ENCODE results near the gene LRRC75A. TPM values are rescaled to one million over a fixed set of nuclear protein-coding genes. Genes with fewer than 3 reads are reported as not detected.

LRRC75A gene
- total and polyA plus RNA-seq, 8 donors, result 1.1 to 306 (median 3.7) TPM

DNA sequence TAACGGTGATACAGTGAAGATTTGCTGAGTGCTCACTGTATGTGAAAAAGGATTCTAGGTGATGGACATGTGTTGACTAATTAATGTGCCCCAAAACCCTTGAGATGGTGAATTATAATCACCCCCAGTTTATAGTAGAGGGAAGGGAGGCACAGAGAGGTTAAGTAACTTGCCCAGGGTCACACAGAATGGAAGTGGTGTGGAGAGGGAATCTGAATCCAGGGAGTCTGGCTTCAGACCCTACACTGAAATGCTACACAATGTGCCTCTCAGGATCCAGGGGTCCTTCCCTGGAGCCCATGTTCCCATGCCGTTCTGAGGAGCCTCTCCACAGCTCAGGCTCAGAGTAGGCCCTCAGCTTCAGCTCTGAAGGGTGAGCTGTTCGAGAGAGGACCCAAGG, 65.0 kb downstream of the LRRC75A start:
- intact Hi-C loops (cut with DNase I; ENCODE audit: low total_unique reads), result no loop called here
- Histone ChIP-seq H3K4me3 (no peak overlapping the region), H3K27me3 (no peaks in the 10 kb centered on the region), H3K9me3 (no peaks in the 10 kb centered on the region), H3K4me1 (peaks cover 11 to 18% (median 13%) of the 10 kb centered on the region in 4 donors), H3K36me3 (peaks cover 0 to 73% (median 57%) of the 10 kb centered on the region in 4 donors), H3K27ac (no peak overlapping the region)
- no peak for DNase-seq
- WGBS, 5 donors, result 86 to 99% (median 96%) methylated on average over 2 to 3 of the region's 3 CpGs
- TF ChIP-seq EP300 (IDR thresholded peaks at IDR 0.05) (no peak), POLR2AphosphoS5 (IDR thresholded peaks at IDR 0.05) (no peak), POLR2A (IDR thresholded peaks at IDR 0.05) (no peak)
- TF ChIP-seq, protein P1, sequence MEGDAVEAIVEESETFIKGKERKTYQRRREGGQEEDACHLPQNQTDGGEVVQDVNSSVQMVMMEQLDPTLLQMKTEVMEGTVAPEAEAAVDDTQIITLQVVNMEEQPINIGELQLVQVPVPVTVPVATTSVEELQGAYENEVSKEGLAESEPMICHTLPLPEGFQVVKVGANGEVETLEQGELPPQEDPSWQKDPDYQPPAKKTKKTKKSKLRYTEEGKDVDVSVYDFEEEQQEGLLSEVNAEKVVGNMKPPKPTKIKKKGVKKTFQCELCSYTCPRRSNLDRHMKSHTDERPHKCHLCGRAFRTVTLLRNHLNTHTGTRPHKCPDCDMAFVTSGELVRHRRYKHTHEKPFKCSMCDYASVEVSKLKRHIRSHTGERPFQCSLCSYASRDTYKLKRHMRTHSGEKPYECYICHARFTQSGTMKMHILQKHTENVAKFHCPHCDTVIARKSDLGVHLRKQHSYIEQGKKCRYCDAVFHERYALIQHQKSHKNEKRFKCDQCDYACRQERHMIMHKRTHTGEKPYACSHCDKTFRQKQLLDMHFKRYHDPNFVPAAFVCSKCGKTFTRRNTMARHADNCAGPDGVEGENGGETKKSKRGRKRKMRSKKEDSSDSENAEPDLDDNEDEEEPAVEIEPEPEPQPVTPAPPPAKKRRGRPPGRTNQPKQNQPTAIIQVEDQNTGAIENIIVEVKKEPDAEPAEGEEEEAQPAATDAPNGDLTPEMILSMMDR (IDR thresholded peaks at IDR 0.05), result no peak

DNA sequence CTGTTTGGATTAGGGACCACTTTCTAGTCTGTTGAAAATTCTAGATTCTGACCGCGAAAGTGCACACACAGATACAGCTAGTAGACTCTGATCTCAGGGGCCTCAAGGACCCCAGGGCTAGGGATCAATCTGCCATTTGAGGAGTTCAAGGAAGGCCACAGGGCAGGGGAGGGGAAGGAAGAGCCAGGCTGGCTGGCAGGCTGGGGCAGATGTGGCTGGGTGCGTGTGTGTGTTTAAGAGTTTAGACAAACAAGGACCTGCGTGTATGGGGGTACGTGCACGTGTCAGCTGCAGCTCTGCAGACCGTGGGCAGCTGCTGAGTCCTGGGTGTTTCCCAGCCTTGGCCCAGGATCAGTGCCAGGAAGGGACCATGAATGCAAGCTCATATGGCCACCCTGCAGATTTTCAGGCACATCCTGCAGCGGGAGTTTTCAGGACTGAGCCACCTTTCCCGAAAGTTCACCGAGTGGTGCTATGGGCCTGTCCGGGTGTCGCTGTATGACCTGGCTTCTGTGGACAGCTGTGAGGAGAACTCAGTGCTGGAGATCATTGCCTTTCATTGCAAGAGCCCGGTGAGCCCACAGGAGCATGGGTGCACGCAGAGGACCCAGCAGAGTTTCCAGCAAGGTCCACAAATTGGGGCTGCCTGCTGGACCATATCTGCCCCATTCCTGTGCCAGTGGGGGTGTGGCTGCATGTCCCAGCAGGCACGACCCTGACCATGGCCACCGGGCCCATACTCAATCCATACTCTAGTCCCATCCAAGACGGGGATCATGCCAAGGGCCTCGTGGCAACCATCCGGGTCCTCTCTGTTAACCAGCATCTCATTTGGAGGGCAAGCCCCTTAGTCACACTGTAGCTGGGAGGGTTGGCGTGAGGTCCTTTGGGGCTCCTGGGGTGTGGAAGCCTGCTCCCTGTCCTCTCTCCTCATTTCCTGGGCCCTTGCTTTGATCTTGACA, 66.0 kb downstream of the LRRC75A start:
- peaks cover 0 to 70% (median 54%) of the 10 kb centered on the region in 4 donors for H3K36me3 ChIP-seq
- 49 to 68% (median 52%) methylated on average over 17 to 20 of the region's 20 CpGs for WGBS, 5 donors
- H3K27ac ChIP-seq, result no peak overlapping the region
- no peaks in the 10 kb centered on the region for H3K27me3 ChIP-seq
- no peaks in the 10 kb centered on the region for H3K9me3 ChIP-seq
- intact Hi-C loops (cut with DNase I; ENCODE audit: low total_unique reads), result no loop called here
- no peak overlapping the region for H3K4me3 ChIP-seq
- peaks cover 11 to 18% (median 13%) of the 10 kb centered on the region in 4 donors for H3K4me1 ChIP-seq
- TF ChIP-seq EP300 (IDR thresholded peaks at IDR 0.05), result no peak
- DNase-seq, result peak; percentile 40 to 72

DNA sequence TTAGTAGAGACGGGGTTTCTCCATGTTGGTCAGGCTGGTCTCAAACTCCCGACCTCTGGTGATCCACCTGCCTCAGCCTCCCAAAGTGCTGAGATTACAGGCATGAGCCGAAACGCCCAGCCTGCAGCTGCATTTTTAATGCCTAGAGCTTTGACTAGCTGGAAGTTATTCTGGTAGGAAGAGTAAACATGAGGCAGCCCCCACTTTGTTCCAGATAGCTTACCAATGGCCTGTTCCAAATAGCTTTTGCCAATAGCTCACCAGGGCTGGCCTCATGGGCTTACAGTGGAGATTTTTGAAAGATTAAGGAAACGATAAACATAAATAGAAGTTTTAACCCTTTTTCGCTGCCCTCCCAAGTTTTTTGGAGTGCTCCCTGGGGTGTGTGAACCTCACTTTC, 66.8 kb downstream of the LRRC75A start:
- TF ChIP-seq, protein P1 (IDR thresholded peaks at IDR 0.05), result no peak
- TF ChIP-seq POLR2AphosphoS5 (IDR thresholded peaks at IDR 0.05), result no peak
- no peak for TF ChIP-seq EP300 (IDR thresholded peaks at IDR 0.05)
- TF ChIP-seq POLR2A (IDR thresholded peaks at IDR 0.05), result no peak
- no peak overlapping the region for H3K27ac ChIP-seq
- intact Hi-C loops (cut with DNase I; ENCODE audit: low total_unique reads), result no loop called here
- H3K4me1 ChIP-seq, result peaks cover 11 to 20% (median 15%) of the 10 kb centered on the region in 4 donors
- peak in 1 of 2 donors; percentile 13 for DNase-seq
- peaks cover 0 to 78% (median 54%) of the 10 kb centered on the region in 4 donors for H3K36me3 ChIP-seq
- no peaks in the 10 kb centered on the region for H3K27me3 ChIP-seq
- 38 to 64% (median 42%) methylated on average over 6 of the region's 6 CpGs for WGBS, 5 donors
- no peak overlapping the region for H3K4me3 ChIP-seq
- H3K9me3 ChIP-seq, result no peaks in the 10 kb centered on the region

DNA sequence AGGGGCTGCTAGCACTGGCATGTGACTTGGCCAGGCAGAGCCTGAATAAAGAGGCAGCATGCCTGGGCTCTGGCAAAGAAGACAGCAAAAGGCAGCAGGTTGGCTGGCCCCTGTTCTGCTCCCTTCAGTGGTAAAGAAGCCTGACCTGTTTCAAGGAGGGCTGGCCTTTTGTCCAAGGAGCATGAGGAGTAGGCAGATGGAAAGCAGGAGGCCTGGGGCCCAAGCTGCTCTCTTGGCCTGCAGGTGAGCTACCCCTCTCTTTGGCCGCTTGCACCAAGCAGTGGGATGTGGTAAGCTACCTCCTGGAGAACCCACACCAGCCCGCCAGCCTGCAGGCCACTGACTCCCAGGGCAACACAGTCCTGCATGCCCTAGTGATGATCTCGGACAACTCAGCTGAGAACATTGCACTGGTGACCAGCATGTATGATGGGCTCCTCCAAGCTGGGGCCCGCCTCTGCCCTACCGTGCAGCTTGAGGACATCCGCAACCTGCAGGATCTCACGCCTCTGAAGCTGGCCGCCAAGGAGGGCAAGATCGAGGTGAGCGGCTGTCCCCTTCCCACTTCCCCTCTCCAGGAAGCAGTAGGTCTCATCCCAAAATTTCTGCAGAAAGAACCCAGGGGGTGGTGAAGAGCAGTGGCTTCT, 68.6 kb downstream of the LRRC75A start:
- Histone ChIP-seq H3K27me3 (no peaks in the 10 kb centered on the region), H3K9me3 (no peaks in the 10 kb centered on the region), H3K4me3 (no peak overlapping the region), H3K27ac (no peak overlapping the region), H3K36me3 (peaks cover 2 to 68% (median 43%) of the 10 kb centered on the region in 4 donors), H3K4me1 (peaks cover 28 to 37% (median 32%) of the 10 kb centered on the region in 4 donors)
- 91 to 98% (median 93%) methylated on average over 10 of the region's 10 CpGs for WGBS, 5 donors
- no peak for TF ChIP-seq POLR2A (IDR thresholded peaks at IDR 0.05)
- TF ChIP-seq, protein P1 (IDR thresholded peaks at IDR 0.05), result no peak
- TF ChIP-seq POLR2AphosphoS5 (IDR thresholded peaks at IDR 0.05), result no peak
- no peak for DNase-seq
- intact Hi-C loops (cut with DNase I; ENCODE audit: low total_unique reads), result no loop called here

All from stomach (tissue), 9 donors.